NCI-H1048 (cell line): ENCODE data around the gene PDE11A.
"Not testable (repeated sequence)": the region's sequence is repeated elsewhere in the genome, so short reads cannot be mapped to it uniquely, and the experiment has no call there.

Source experiments
- DNase-seq: peaks from one replicate; lab custom pipeline; 2025; lab: John Stamatoyannopoulos, UW

Gene PDE11A

DNA sequence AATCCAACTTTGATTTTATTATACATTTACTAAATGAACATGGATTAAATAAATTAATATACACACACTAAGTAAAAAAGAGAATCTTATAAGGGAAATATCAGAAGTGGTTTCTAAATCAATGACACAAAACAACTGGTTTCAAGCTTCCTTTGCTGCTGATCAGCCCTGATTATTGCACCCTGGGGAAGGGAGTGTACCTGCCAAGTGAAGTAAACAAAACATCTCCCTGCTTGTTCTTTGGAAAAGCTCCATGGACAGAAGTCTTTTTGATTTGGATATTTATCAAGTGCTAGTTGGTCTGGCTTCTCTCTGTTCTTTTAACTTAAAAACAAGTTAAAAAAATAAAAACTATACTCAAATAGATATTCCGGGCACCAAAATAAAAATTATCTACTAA is 190.1 kb downstream of the PDE11A start:
- no peak for DNase-seq

DNA sequence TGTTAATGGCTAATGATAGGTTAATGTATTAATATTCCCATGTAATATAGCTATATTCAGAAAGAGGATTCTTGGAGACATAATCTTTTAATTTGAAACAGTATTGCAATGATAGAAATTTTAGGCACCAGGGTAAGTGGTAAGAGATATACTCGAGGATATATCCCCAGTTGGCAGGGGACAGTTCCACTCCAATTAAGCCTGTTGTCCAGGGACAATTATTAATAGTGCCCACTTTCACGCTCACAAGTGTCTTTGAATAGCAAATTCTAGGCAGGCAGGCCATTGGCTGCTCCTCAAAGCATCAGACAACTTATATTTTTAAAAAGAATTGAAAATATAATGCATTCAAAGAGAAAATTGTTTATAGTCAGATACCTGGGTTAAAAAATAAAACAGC is 190.7 kb downstream of the PDE11A start:
- DNase-seq: no peak

DNA sequence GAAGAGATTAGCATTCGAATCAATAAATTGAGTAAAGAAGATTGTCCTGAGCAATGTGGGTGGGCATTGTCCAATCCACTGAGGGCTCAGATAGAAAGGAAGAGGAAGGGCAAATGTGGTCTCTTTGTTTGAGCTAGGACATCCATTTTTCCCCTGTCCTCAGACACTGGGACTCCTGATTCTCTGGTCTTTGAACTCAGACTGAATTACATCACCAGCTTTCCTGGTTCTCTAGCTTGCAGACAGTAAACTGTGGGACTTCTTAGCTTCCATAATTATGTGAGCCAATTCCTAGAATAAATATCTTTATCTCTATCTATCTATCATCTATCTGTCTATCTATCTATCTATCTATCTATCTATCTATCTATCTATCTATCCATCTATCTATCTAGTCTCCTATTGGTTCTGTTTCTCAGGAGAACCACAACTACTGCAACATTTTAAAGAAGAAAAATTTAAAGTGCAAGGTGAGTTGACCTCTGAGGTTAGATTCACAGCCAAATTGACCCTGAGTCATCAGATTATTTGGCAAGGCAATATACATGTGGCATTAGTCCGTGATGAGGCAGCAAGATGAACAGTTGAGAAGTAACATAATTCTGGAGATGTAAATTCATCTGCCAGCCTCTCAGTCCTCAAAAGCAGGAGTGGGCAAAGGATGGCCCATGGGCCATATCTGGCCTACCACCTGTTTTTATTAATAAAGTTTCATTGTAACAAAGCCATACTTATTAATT is 191.4 kb downstream of the PDE11A start:
- no peak for DNase-seq

DNA sequence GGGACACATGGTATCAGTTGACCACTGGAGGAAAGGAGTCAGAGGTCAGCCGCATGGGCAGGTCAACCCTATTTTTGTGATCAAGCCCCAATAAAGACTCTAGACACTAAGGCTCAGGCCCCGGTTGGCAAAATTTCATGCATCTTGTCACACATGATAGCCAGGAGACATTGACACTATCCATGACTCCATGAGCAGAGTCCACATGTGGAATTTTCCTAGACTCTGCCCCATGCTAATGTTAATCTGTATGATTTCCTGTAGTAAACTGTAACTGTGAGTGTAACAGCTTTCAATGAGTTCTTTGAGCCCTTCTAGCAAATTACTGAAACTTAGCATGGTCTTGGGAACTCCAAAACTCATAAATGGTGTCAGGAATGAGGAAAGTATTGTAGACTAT is 192.3 kb downstream of the PDE11A start:
- DNase-seq: no peak

DNA sequence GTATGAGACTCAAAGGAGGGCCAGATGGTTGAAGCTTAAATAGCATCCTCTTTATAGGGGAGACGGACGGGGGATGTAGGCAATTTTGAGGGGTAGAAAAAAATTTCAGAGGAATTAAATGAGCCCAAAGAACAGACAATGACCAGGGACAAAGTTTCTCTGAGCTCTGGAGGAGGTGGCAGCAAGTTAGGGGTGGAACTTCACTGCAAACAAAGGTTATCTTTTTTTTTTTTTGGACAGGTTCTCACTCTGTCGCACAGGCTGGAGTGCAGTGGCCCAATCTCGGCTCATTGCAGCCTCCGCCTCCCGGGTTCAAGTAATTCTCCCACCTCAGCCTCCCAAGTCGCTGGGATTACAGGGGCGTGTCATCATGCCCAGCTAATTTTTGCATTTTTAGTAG is 195.6 kb downstream of the PDE11A start:
- DNase-seq: no peak

DNA sequence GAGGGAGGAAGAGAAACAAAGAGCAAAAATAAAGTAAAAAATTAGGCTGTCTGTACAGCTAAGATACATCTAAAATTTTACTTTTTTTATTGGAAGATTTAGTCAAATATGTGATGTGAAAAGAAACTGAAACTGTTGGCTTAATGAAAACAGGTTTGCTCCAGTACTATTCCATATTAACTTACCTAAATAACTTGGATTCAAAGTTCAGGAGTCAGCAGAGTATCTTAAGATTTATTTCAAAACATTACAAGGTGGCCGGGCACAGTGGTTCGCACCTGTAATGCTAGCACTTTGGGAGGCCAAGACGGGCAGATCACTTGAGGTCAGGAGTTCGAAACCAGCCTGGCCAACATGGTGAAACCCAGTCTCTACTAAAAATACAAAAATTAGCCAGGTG is 197.9 kb downstream of the PDE11A start:
- DNase-seq: no peak

DNA sequence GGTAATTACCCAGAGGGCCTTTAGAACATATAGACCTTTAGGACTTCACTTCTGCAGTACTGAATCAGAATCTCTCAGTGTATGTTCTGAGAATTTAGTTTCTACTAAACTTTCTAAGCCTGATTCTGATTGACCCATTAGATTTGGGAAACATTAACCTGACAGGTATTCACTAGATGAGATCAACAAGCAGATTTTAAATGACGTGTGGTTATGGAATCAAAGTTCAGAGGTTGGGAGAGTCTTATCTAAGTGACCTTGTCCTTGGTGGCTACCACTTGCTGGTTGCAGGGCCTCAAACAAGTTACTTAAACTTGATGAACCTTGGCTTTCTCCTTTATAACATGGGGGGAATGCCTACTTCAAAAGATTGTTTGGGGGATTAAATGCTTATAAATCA is 198.7 kb downstream of the PDE11A start:
- no peak for DNase-seq

DNA sequence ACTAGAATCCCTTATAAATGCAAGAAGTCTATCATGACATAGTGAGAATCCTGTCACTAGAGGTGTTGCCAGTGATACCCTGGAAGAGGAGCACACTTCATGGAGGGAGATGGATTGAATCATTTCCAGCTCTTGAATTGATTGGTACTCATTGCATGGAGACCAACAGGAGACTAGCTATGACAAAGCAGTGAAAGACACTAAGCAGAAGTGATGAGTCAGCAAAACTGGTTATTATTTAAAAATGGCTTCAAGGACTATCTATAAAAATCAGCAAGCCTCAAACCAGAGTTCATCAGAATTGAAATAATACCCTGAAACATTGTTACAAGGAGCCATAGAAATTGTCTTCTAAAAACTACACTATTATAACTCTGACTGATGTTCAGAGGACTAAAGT is 200.3 kb downstream of the PDE11A start:
- no peak for DNase-seq

DNA sequence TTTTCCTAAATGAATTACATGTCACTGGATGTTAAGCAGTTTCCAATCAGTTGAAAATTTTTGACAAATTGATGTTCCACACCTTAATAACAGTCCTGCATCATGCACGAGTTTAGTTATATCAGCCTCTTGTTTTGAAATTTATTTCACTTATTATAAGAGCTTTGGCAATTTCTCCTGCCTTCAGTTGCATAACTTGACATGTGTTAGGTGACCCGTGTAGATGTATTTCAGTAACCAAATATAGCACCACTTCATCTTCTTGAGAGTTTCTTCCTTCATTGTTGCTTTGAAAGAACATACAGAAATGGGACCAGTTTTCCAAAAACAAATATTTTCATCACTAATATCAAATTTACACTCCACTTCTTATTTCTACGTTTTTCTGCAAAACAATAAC is 202.7 kb downstream of the PDE11A start:
- DNase-seq: no peak

DNA sequence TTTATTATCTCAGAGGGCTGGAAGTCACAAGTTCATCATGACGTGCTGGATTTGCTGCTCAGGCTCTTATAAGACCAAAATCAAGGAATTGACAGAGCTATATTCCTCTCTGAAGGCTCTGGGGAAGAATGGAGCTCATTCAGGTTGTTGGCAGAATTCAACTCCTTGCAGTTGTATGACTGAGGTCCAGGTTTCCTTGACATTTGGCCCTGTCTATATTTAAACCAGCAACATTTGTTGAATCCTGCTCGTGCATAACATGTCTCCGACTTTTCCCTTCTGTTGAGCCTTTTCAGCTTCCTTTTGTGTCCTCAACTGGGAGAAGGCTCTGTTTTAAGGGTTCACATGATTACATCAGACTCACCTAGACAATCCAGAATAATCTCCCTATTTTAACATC is 203.4 kb downstream of the PDE11A start:
- DNase-seq: no peak

DNA sequence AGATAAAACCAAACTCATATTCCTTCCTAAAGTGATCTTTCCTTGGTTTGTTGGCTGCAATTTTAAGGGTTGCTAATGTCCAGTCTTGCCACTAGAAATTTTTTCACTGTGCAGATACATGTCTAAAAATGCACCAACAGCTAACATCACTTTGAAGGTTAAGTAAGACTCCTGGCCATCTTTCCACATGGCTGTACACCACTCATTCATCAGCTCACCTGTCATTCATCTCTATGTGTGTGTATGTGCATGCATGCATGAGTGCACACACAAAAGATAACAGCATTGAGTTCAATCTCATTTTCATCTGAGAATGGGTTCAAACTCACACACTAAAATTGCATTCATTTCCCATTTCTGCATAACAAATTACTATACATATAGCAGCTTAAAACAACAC is 203.8 kb downstream of the PDE11A start:
- no peak for DNase-seq

DNA sequence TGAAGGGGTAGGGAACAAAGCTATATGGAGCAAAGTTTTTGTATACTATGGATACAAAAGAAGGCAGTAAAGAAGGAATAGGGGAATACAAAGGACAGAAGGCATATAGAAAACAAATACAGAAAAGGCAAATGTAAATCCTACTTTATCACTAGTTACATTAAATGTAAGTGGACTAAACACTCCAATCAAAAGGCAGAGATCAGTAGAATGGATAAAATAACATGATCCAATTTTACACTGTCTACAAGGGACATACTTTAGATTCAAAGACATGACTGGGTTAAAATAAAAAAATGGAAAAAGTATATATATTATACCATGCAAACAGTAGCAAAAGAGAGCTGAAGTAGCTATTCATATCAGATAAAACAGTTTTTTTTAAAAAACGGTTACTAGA is 215.0 kb downstream of the PDE11A start:
- no peak for DNase-seq

DNA sequence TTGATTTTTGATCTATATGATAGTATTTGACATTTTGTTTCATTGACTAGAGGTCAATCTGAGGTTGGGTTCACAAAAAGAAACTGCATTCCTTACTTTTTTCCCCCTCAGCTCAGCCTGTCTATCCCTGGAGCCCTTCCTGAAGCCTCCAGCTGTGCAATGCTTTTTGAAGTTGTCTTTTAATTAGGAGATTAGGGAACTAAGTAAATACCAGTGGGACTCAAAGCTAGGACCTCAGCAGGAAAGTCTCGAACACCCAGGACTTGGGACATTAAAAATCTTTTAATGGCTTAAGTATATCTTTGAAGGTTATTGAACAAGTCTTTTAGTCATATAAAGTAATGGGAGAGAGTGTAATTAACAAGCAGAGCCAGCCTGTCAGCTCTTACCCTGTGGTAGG is 220.2 kb downstream of the PDE11A start:
- no peak for DNase-seq

DNA sequence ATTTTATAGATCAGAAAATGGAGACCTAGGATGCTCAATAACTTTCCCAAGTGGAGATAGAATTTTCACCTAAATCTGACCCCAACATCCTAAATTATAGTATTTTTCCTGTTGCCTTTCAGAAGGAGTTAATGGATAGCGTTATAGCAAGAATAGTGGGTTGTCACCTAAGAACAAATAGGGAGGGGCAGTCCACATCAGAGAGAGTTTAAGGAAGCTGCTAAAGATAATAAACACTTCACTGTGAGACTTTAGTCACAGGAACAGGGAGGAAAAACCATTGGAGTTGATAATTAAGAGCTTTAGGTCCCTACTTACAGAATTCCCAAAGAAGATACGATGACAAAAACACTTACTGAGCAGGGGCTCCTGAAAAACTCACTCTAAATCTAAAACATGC is 229.4 kb downstream of the PDE11A start:
- DNase-seq: no peak

DNA sequence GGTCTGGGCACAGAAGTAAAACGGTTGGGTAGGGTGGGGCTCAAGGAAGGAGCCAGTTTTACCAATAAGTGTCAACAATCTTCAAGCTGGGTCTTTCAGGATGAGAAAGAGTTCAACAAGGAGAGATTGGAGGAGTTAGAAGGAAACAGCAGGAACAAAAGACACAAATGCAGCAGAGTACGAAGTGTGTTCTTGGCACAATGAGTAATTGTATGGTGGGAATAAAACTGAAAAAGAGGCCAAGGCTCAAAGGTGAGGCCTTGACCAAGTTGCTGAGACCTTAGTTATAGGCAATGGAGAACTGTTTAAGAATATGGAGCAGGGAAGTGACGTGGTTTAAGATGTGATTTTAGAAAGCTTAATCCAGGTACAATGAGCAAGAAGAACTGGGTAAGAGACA is 230.3 kb downstream of the PDE11A start:
- no peak for DNase-seq

DNA sequence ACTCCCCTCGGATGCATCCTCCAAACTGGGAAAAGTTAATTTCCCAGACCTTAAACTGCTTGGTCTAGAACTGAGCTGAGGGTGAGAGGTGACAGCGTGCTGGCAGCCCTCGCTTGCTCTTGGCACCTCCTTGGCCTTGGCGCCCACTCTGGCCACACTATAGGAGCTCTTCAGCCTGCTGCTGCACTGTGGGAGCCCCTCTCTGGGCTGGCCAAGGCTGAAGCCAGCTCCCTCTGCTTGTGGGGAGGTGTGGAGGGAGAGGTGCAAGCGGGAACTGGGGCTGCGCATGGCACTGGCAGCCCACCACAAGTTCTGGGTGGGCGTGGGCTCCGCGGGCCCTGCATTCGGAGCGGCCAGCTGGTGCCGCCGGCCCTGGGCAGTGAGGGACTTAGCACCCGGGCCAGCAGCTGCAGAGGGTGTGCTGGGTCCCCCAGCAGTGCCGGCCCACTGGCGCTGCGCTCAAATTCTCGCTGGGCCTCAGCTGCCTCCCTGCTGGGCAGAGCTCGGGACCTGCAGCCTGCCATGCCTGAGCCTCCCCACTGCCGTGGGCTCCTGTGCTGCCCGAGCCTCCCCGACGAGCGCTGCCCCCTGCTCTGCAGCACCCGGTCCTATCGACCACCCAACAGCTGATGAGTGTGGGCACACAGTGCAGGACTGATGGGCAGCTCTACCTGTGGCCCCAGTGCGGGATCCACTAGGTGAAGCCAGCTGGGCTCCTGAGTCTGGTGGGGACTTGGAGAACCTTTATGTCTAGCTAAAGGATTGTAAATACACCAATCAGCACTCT is 237.0 kb downstream of the PDE11A start:
- DNase-seq: not testable (repeated sequence)

DNA sequence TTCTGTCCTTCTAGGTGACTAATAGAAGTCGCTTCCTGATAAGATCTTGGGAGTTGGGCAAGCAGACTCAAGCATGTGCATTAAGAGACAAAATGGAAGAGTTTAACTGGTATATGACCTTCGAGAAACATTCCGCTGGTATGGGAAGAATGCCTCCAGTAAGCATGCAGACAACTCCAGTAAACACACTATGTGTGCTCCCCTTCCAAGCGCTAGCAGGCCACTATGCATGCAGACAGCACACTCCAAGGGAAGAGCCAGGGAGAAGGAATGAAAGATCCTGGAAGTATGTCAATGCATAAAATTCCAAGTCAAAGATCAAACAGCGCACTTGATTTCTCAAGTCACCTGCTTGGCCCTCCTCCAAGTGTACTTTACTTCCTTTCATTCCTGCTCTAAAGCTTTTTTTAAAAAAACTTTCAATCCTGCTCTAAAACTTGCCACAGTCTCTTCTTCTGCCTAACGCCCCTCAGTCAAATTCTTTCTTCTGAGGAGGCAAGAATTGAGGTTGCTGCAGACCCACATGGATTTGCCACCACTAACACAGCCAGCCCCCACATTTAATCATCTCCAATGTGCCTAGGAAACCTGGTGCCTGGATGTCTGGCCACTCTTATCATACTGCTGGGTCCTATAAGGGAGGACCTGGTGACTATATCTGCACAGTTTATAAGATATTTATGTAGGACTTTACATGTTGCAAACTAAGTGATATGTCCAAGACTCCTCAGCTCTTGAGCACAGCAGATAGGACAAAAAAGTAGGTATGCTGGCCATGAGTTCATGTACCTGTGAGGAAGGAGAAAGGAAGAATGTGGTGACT is 239.8 kb downstream of the PDE11A start:
- no peak for DNase-seq

DNA sequence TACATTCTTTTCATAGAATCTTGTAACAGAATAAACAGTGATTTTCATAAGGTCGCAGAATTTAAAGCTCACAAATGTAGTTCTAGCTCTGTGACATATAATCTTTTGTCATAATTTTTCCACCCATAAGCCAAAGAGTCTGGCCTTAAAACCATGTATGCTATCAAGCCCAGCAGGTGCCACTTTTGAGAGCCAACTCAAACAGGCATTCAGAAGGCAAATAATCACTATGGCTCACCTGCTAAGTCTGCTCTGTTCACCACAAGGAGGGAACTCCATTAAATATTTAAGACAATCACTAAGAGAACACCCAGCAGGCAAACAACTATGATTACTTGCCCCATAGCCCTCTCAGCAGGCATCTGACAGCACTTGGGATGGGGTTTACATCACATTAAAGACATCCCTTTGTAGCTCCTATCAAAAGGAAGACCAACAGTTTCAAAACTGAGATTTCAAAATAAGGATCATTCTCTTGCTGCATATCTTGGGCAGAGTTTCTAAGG is 241.6 kb downstream of the PDE11A start:
- DNase-seq: no peak

DNA sequence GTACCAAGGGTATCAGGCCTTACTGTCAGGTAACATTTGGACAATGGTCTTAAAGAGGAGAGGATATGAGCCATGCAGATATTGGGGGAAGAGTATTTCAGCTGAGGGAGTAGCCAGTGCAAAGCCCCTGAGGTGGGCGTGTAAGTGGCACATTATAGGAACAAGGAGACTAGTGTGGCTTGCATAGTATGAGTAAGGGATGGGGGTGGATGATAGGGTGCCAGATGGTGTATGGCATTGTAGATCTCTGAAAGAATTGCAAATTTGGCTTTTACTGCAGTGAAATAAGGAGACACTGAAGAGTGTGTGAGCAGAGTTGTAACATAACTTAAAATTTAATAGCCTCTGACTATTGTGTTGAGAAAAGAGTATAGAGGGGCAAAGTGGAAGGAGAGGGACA is 244.0 kb downstream of the PDE11A start:
- no peak for DNase-seq

DNA sequence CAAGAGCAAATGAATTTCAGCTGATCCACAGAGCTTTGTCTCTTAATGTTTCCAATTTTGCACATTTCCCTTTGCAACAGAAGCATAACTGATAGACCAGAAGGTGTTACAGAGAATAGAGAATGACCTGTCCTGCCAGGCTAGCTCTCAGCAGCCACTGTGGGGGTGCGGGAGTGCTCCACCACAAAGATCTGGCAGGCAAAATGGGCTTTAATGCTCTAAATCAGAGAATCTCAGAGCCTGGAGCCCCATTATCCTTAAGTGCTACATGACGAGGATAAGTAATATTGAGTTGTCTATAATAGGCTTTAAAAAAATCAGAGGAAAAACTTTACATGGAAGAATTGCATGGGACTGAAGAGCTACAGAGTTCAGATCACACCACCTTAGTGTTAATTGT is 245.7 kb downstream of the PDE11A start:
- DNase-seq: no peak

DNA sequence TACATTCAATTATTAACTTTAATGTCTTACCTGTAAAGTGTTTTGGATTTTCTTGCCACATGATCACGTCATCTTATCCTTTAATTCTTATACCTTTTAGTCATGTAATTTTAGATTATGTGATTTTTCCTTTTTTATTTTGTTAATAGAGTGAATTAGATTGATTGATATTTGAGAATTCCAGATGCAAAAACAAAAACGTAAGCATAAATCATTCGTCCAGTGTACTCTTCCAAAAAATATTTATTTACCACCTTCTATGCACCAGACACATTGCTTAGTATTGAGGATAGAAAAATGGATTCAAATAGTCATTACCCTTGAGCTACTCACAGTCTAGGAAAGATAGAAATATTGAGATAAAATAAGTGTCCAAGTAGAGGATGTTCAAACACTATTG is 249.6 kb downstream of the PDE11A start:
- DNase-seq: no peak

DNA sequence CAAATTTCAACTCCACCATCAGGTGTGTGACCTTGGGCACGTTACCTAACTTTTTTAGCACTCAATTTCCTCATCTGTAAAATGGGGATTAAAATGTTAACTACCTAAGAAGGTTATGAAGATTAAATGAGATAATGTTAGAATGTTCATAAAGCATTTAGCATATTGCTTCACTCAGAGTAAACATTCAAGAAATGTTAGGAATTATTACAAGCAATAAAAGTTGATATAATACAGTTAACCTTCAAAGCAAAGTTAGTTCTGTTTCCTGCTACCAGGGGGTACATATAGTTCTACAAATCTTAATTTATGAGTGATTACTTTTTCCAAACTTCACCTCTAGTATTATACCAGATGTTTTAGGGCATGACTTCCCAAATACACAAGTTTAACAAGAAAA is 254.2 kb downstream of the PDE11A start:
- no peak for DNase-seq

DNA sequence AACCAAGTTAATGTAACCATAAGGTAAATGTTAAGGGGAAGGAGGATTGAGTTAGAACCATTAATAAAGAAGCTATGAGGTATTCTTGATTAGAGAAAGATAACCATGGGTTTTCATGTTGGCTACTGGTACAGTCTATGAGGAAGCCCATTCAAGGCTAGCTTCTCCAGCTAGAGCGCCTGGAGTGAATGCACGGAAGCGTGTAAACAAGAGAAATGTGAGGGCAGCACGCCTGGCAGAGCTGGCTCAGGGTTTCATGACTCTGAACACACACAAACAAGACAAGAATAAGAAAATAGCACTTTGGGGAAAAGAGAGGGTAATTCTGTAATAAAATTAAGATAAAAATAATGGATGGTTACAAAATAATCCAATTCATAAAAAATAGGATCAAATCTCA is 255.3 kb downstream of the PDE11A start:
- no peak for DNase-seq
